H1 (cell line): ENCODE measurements around the gene LURAP1L. TPM values are rescaled to one million over a fixed set of nuclear protein-coding genes. Genes with fewer than 3 reads are reported as not detected.

ENCODE experiments used
- CTCF ChIA-PET: fragments of 300-600 bp; sonication (Branson Sonifier 250); formaldehyde crosslinking; loops from one replicate; lab custom pipeline; 2021; ENCODE audit not compliant: partially characterized antibody; lab: Charles Lee
- POLR2A ChIA-PET: fragments of 300-600 bp; sonication (Branson Sonifier 250); formaldehyde crosslinking; loops from one replicate; lab custom pipeline; 2021; ENCODE audit warnings: inconsistent platforms; ENCODE audit not compliant: partially characterized antibody; lab: Charles Lee
- DNase-seq, 2 experiments: peaks; one replicate each; pipeline versions ENCODE4 v3.0.0 to v3.0.0-alpha.2; 2010 to 2022; ENCODE audit warnings: low spot score in 2 of 2, low read depth in 1 of 2, mixed read lengths in 1 of 2
- FAIRE-seq: peaks from 2 replicates; lab custom pipeline; 2011; peaks lifted over from hg19 to GRCh38; lab: Jason Lieb, UNC
- H2AFZ ChIP-seq: 2 replicates; pipeline ENCODE4 v1.8.1; 2012; ENCODE audit warnings: low read length, inconsistent platforms
- H2AK5ac ChIP-seq: 2 replicates; pipeline ENCODE4 v1.6.1; 2013; ENCODE audit warnings: low read depth, low read length
- H2BK120ac ChIP-seq: replicated peaks from 2 replicates; pipeline ENCODE3; 2013; ENCODE audit warnings: low read depth, low read length, inconsistent platforms
- H2BK12ac ChIP-seq: 2 replicates; pipeline ENCODE4 v1.6.1; 2013; ENCODE audit warnings: low read depth, low read length
- H2BK15ac ChIP-seq: 2 replicates; pipeline ENCODE4 v1.6.1; 2013; ENCODE audit warnings: low read length
- H2BK20ac ChIP-seq: 2 replicates; pipeline ENCODE4 v1.6.1; 2013; ENCODE audit warnings: low read length
- H2BK5ac ChIP-seq: 2 replicates; pipeline ENCODE4 v1.6.1; 2013; ENCODE audit warnings: low read depth, low read length
- H3K14ac ChIP-seq: 2 replicates; pipeline ENCODE4 v1.6.1; 2013; ENCODE audit warnings: inconsistent platforms; ENCODE audit not compliant: insufficient read length
- H3K18ac ChIP-seq: 2 replicates; pipeline ENCODE4 v1.6.1; 2013; ENCODE audit warnings: low read length; ENCODE audit errors: extremely low read depth
- H3K23ac ChIP-seq: 2 replicates; pipeline ENCODE4 v1.6.1; 2013; ENCODE audit warnings: inconsistent platforms; ENCODE audit not compliant: insufficient read length
- H3K23me2 ChIP-seq: 2 replicates; pipeline ENCODE4 v1.6.1; 2013; ENCODE audit warnings: low read depth, low read length
- H3K27ac ChIP-seq: 2 replicates; pipeline ENCODE4 v1.6.1; 2011; ENCODE audit warnings: low read depth, low read length, inconsistent platforms
- H3K27me3 ChIP-seq, 4 experiments: replicated peaks in 1 of 4; 1 replicate in 1 of 4; 2 replicates in 3 of 4; pipeline versions ENCODE4 v1.6.1 to v1.8.1; 2011 to 2013; ENCODE audit warnings: low read length in 3 of 4, mild to moderate bottlenecking in 3 of 4, inconsistent platforms in 2 of 4, mixed read lengths in 2 of 4, moderate library complexity in 1 of 4; ENCODE audit not compliant: control insufficient read depth in 3 of 4, insufficient read depth in 3 of 4; ENCODE audit errors: extremely low read depth in 1 of 4
- H3K36me3 ChIP-seq, 4 experiments: 2 replicates each; pipeline versions ENCODE4 v1.6.1 to v1.8.1; 2011 to 2013; ENCODE audit warnings: mild to moderate bottlenecking in 4 of 4, low read length in 3 of 4, moderate library complexity in 2 of 4, control low read depth in 1 of 4, inconsistent platforms in 1 of 4; ENCODE audit not compliant: insufficient read depth in 4 of 4, control insufficient read depth in 2 of 4
- H3K4ac ChIP-seq: replicated peaks from 2 replicates; pipeline ENCODE3; 2013; ENCODE audit warnings: low read length, low read depth, mixed read lengths, inconsistent platforms; ENCODE audit not compliant: insufficient read length
- H3K4me1 ChIP-seq, 4 experiments: replicated peaks in 1 of 4; 1 replicate in 1 of 4; 2 replicates in 3 of 4; pipeline versions ENCODE4 v1.6.1 to v1.8.1; 2011 to 2013; ENCODE audit warnings: low read length in 3 of 4, inconsistent platforms in 2 of 4, mixed read lengths in 1 of 4; ENCODE audit not compliant: insufficient read depth in 4 of 4, control insufficient read depth in 3 of 4
- H3K4me2 ChIP-seq, 2 experiments: 2 replicates each; pipeline versions ENCODE4 v1.6.1 to v1.8.1; 2011 to 2013; ENCODE audit warnings: low read depth in 2 of 2, low read length in 2 of 2, control low read depth in 1 of 2, inconsistent platforms in 1 of 2, mild to moderate bottlenecking in 1 of 2; ENCODE audit not compliant: insufficient read depth in 1 of 2
- H3K4me3 ChIP-seq, 4 experiments: fragments of 200-600, 300-600 bp in 1 of 4; sonication (generic), shearing (Covaris generic), sonication (Bioruptor Twin) in 1 of 4; 2 replicates each; pipeline versions ENCODE4 v1.5.1 to v1.8.1; 2011 to 2016; ENCODE audit warnings: low read length in 4 of 4, low read depth in 3 of 4, control low read depth in 2 of 4, inconsistent platforms in 2 of 4, mild to moderate bottlenecking in 2 of 4, mixed read lengths in 1 of 4, moderate library complexity in 1 of 4; ENCODE audit not compliant: insufficient read depth in 2 of 4; ENCODE audit errors: extremely low read depth in 1 of 4
- H3K56ac ChIP-seq: replicated peaks from 2 replicates; pipeline ENCODE3; 2013; ENCODE audit warnings: low read depth, mild to moderate bottlenecking, mixed read lengths, low read length, inconsistent platforms; ENCODE audit not compliant: insufficient read length
- H3K79me1 ChIP-seq: 2 replicates; pipeline ENCODE4 v1.6.1; 2013; ENCODE audit warnings: low read depth, low read length, control low read depth
- H3K79me2 ChIP-seq, 2 experiments: 2 replicates each; pipeline versions ENCODE4 v1.6.1 to v1.8.1; 2012 to 2013; ENCODE audit warnings: low read length in 2 of 2, mild to moderate bottlenecking in 2 of 2, inconsistent platforms in 1 of 2; ENCODE audit not compliant: insufficient read depth in 2 of 2, control insufficient read depth in 1 of 2
- H3K9ac ChIP-seq, 4 experiments: replicated peaks in 1 of 4; 1 replicate in 1 of 4; 2 replicates in 3 of 4; pipeline versions ENCODE4 v1.6.1 to v1.8.1; 2011 to 2013; ENCODE audit warnings: low read depth in 3 of 4, low read length in 3 of 4, control low read depth in 2 of 4, mild to moderate bottlenecking in 2 of 4, moderate library complexity in 2 of 4, inconsistent platforms in 1 of 4; ENCODE audit errors: extremely low read depth in 1 of 4
- H3K9me3 ChIP-seq, 2 experiments: 2 replicates each; pipeline versions ENCODE4 v1.6.1 to v1.8.1; 2012 to 2013; ENCODE audit warnings: mild to moderate bottlenecking in 2 of 2, moderate library complexity in 2 of 2, control low read depth in 1 of 2, inconsistent platforms in 1 of 2, low read depth in 1 of 2, low read length in 1 of 2, mixed read lengths in 1 of 2; ENCODE audit not compliant: insufficient read depth in 2 of 2
- H4K20me1 ChIP-seq, 2 experiments: replicated peaks in 1 of 2; 2 replicates each; pipeline versions ENCODE3 to v1.8.1; 2011 to 2013; ENCODE audit warnings: inconsistent platforms in 2 of 2, low read length in 2 of 2, mild to moderate bottlenecking in 1 of 2; ENCODE audit not compliant: insufficient read depth in 2 of 2, control insufficient read depth in 1 of 2
- H4K5ac ChIP-seq: 2 replicates; pipeline ENCODE4 v1.6.1; 2013; ENCODE audit warnings: low read length, low read depth, mixed read lengths, inconsistent platforms; ENCODE audit not compliant: insufficient read length
- H4K8ac ChIP-seq: 2 replicates; pipeline ENCODE4 v1.8.0; 2013; ENCODE audit warnings: mild to moderate bottlenecking, moderate library complexity, low read length, inconsistent platforms; ENCODE audit not compliant: insufficient read depth; ENCODE audit errors: extremely low read depth
- H4K91ac ChIP-seq: replicated peaks from 2 replicates; pipeline ENCODE3; 2013; ENCODE audit warnings: low read length, mixed read lengths, inconsistent platforms; ENCODE audit not compliant: insufficient read length
- BCL11A ChIP-seq, 2 experiments: IDR thresholded peaks; one replicate each; pipeline ENCODE4 v1.6.1; 2011; ENCODE audit warnings: low read depth in 2 of 2, low read length in 2 of 2, mild to moderate bottlenecking in 2 of 2
- CTCF ChIP-seq, 3 experiments: IDR thresholded peaks; 1 replicate in 2 of 3; 2 replicates in 1 of 3; pipeline versions ENCODE4 v1.5.1 to v1.6.1; 2011; ENCODE audit warnings: low read length in 3 of 3, mild to moderate bottlenecking in 3 of 3, inconsistent platforms in 2 of 3, low read depth in 1 of 3, moderate library complexity in 1 of 3; ENCODE audit not compliant: insufficient read depth in 1 of 3; ENCODE audit errors: control extremely low read depth in 1 of 3
- HDAC6 ChIP-seq: IDR thresholded peaks from one replicate; pipeline ENCODE4 v1.7.1; 2012; ENCODE audit warnings: low read depth, mild to moderate bottlenecking, inconsistent platforms, low read length, moderate library complexity
- KDM5A ChIP-seq: fragments of 200-600 bp; IDR thresholded peaks from 2 replicates; pipeline ENCODE4 v1.7.1; 2012; ENCODE audit warnings: mild to moderate bottlenecking, low read length, inconsistent platforms, mixed read lengths
- NANOG ChIP-seq: IDR thresholded peaks from 2 replicates; pipeline ENCODE4 v1.6.1; 2011; ENCODE audit warnings: low read length, low read depth, mild to moderate bottlenecking, inconsistent platforms; ENCODE audit not compliant: insufficient read depth, poor library complexity, severe bottlenecking
- POLR2AphosphoS5 ChIP-seq: IDR thresholded peaks from 2 replicates; pipeline ENCODE4 v1.6.1; 2011; ENCODE audit warnings: low read depth, low read length
- RAD21 ChIP-seq, 2 experiments: IDR thresholded peaks in 1 of 2; conservative IDR thresholded peaks in 1 of 2; 2 replicates each; pipeline ENCODE4 v1.6.1; 2011; ENCODE audit warnings: low read depth in 2 of 2, low read length in 2 of 2, improper control_type of control experiment in 1 of 2, inconsistent platforms in 1 of 2, mild to moderate bottlenecking in 1 of 2, moderate library complexity in 1 of 2
- RNF2 ChIP-seq: fragments of 200-900, 300-1000 bp; sonication (generic); IDR thresholded peaks from 2 replicates; pipeline ENCODE4 v1.7.1; 2016; ENCODE audit warnings: borderline replicate concordance, low read depth, mild to moderate bottlenecking, antibody characterized with exemption, low read length; ENCODE audit not compliant: poor library complexity, severe bottlenecking; ENCODE audit errors: missing control alignments
- WGBS, 2 experiments: shearing (Covaris generic) in 1 of 2; methylation state at CpG; one replicate each; pipeline versions ENCODE4 v1.1.6 to v1.1.7; 2013 to 2015; ENCODE audit warnings: low lambda C conversion rate in 2 of 2, mixed read lengths in 2 of 2, inconsistent platforms in 1 of 2, low coverage in 1 of 2, missing lambda C conversion rate in 1 of 2; ENCODE audit not compliant: insufficient replicate concordance in 2 of 2, insufficient coverage in 1 of 2, insufficient read length in 1 of 2; ENCODE audit errors: extremely low coverage in 1 of 2, missing lambda C conversion rate in 1 of 2; 5-methylcytosine and 5-hydroxymethylcytosine counted together
- polyA plus RNA-seq, 7 experiments: library from polyadenylated mRNA; depleted of rRNA in 3 of 7; stranded (reverse) in 5 of 7; unstranded in 2 of 7; fragments of >200 nt in 5 of 7; fragments of 200-250 nt in 2 of 7; gene quantifications; 1 replicate in 5 of 7; 2 replicates in 1 of 7; 4 replicates in 1 of 7; pipeline versions ENCODE4 v1.2.1 to v1.2.3, GENCODE V29; 2011 to 2013; ENCODE audit warnings: missing spikeins in 2 of 7, mixed read lengths in 2 of 7
- total RNA-seq: library from RNA; stranded (reverse); fragmentation: NEBNext Ultra II Directional; extraction: Animal tissue kit (Norgen Biotek cat#: 25700); gene quantifications from 2 replicates; pipeline ENCODE4 v1.2.1, GENCODE V29; 2021

Gene LURAP1L
- total and polyA plus RNA-seq, 2 of the 8 experiments (the other 6 are each of a cell fraction or from before 2014, with no cell fraction given) = 0.63 to 1.2 TPM

- DNase-seq (no peak), FAIRE-seq (no peak)
- Histone ChIP-seq H3K23ac (no peak overlapping the region), H3K36me3 (no peaks in the 10 kb centered on the region), H2AK5ac (no peak overlapping the region), H2BK12ac (no peak overlapping the region), H2BK15ac (no peak overlapping the region), H3K4ac (no peak overlapping the region), H4K20me1 (no peaks in the 10 kb centered on the region), H3K4me2 (no peak overlapping the region), H3K56ac (no peak overlapping the region), H3K79me2 (no peaks in the 10 kb centered on the region), H4K5ac (no peak overlapping the region), H3K79me1 (no peaks in the 10 kb centered on the region), H3K4me3 (no peak overlapping the region), H3K9me3 (no peaks in the 10 kb centered on the region), H3K23me2 (no peaks in the 10 kb centered on the region), H3K27ac (no peak overlapping the region), H4K91ac (no peak overlapping the region), H2AFZ (0 out of 2 replicates have a peak overlapping the region, but pooled peaks have one; percentile 39), H4K8ac (no peak overlapping the region), H3K4me1 (no peaks in the 10 kb centered on the region), H3K27me3 (no peaks in the 10 kb centered on the region), H2BK20ac (no peak overlapping the region), H3K18ac (no peak overlapping the region), H2BK120ac (no peak overlapping the region), H2BK5ac (no peak overlapping the region), H3K9ac (no peak overlapping the region), H3K14ac (no peak overlapping the region)
- CTCF ChIA-PET = interaction anchor here (1.0 to 4.1 kb wide), 5 partner anchors 8 to 86 kb away, joined by 3 to 23 read pairs (median 5); no protein-coding TSS in a partner anchor
- 79% methylated on average over 2 of the region's 2 CpGs; no CpG with 5 or more reads in 1 of the 2 experiments for WGBS, 2 experiments
- POLR2A ChIA-PET = no interaction called here
- TF ChIP-seq CTCF (IDR thresholded peaks at IDR 0.05; ENCODE audit: control extremely low read depth in 1 of 3, insufficient read depth in 1 of 3, low read depth in 1 of 3, low read length in 3 of 3) (no peak), NANOG (no peak), BCL11A (IDR thresholded peaks at IDR 0.05; ENCODE audit: low read depth in 2 of 2, low read length in 2 of 2) (no peak), POLR2AphosphoS5 (no peak), RNF2 (no peak), RAD21 (IDR thresholded peaks at IDR 0.05 in 1 of 2, conservative IDR thresholded peaks at IDR 0.05 in 1 of 2; ENCODE audit: low read depth in 2 of 2, low read length in 2 of 2) (no peak), KDM5A (no peak), HDAC6 (no peak)
These were observed 34.9 kb downstream of the LURAP1L start for GRCh38 chr9:12809720-12810119.
